DND-41 (cell line): Measurements from ENCODE around the gene ATF6.

ENCODE experiments used
- ATAC-seq: fragments of 200-7000 bp; cut with Tn5 transposase; 3 replicates; pipeline ENCODE4 v1.9.1; 2021; ENCODE audit warnings: low read depth; ENCODE audit not compliant: insufficient read depth
- DNase-seq: peaks from one replicate; pipeline ENCODE4 v3.0.0-alpha.2; 2020
- H2AFZ ChIP-seq: 2 replicates; pipeline ENCODE4 v1.6.0; 2012; ENCODE audit warnings: low read depth, low read length
- H3K27ac ChIP-seq: 2 replicates; pipeline ENCODE4 v1.5.1; 2012; ENCODE audit warnings: low read length, inconsistent platforms
- H3K27me3 ChIP-seq: fragments of 200-600 bp; sonication (generic); 2 replicates; pipeline ENCODE4 v1.6.0; 2012; ENCODE audit warnings: low read length, mild to moderate bottlenecking, inconsistent platforms; ENCODE audit not compliant: insufficient read depth, poor library complexity
- H3K36me3 ChIP-seq: 2 replicates; pipeline ENCODE4 v1.5.1; 2012; ENCODE audit warnings: low read length, inconsistent platforms; ENCODE audit not compliant: insufficient read depth
- H3K4me1 ChIP-seq: 2 replicates; pipeline ENCODE4 v1.5.1; 2012; ENCODE audit warnings: mild to moderate bottlenecking, low read length; ENCODE audit not compliant: insufficient read depth
- H3K4me2 ChIP-seq: 2 replicates; pipeline ENCODE4 v1.6.0; 2012; ENCODE audit warnings: mild to moderate bottlenecking, moderate library complexity, low read length, inconsistent platforms; ENCODE audit not compliant: insufficient read depth
- H3K4me3 ChIP-seq, 2 experiments: fragments of 200-600 bp in 1 of 2; shearing (Covaris generic) in 1 of 2; 2 replicates each; pipeline ENCODE4 v1.5.1; 2012 to 2016; ENCODE audit warnings: inconsistent platforms in 2 of 2, low read length in 2 of 2, mild to moderate bottlenecking in 2 of 2, low read depth in 1 of 2, moderate library complexity in 1 of 2
- H3K79me2 ChIP-seq: 2 replicates; pipeline ENCODE4 v1.6.0; 2012; ENCODE audit warnings: low read length, inconsistent platforms; ENCODE audit not compliant: insufficient read depth
- H3K9ac ChIP-seq: 2 replicates; pipeline ENCODE4 v1.6.0; 2012; ENCODE audit warnings: low read depth, mild to moderate bottlenecking, inconsistent platforms, low read length, moderate library complexity
- H3K9me3 ChIP-seq: 2 replicates; pipeline ENCODE4 v1.5.1; 2012; ENCODE audit warnings: low read length, moderate library complexity, mild to moderate bottlenecking, inconsistent platforms; ENCODE audit not compliant: insufficient read depth, severe bottlenecking
- H4K20me1 ChIP-seq: 2 replicates; pipeline ENCODE4 v1.6.0; 2012; ENCODE audit warnings: low read length; ENCODE audit not compliant: insufficient read depth
- EZH2 ChIP-seq: IDR thresholded peaks from 3 replicates; pipeline ENCODE4 v1.6.1; 2012; ENCODE audit warnings: borderline replicate concordance, low read depth, mild to moderate bottlenecking, moderate library complexity, low read length, inconsistent platforms; ENCODE audit not compliant: severe bottlenecking
- TF ChIP-seq, protein P1 (sequence below): IDR thresholded peaks from 2 replicates; pipeline ENCODE4 v1.5.1; 2012; ENCODE audit warnings: borderline replicate concordance, low read length, moderate library complexity, mild to moderate bottlenecking; ENCODE audit not compliant: poor library complexity, severe bottlenecking; ENCODE audit errors: extremely low read depth

The ATF6 gene

DNA sequence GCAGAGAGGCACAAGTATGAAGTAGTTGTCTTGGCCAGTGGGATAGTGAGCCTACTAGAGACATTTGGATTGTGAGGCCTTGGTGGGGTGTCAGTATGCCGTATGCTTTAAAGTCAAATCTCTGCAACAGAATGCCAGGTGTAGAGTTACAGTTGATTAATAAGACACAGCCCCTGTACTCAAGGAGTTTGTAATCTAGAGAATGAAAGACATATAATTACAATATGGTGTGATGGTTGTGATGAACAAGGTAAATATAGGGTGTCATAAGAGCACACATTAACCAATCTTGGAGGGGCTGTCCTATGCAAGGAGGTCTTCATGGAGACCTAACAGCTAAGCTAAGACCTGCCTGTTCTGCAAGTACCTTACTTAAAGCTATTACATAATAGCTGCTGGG is 113.1 kb downstream of the ATF6 start:
- H3K79me2 ChIP-seq = no peaks in the 10 kb centered on the region
- no peaks in the 10 kb centered on the region for H3K4me1 ChIP-seq
- no peak overlapping the region for H2AFZ ChIP-seq
- no peak overlapping the region for H3K9ac ChIP-seq
- ATAC-seq (no peak), DNase-seq (no peak)
- H3K4me3 ChIP-seq = no peak overlapping the region
- no peaks in the 10 kb centered on the region for H3K27me3 ChIP-seq
- TF ChIP-seq, protein P1, sequence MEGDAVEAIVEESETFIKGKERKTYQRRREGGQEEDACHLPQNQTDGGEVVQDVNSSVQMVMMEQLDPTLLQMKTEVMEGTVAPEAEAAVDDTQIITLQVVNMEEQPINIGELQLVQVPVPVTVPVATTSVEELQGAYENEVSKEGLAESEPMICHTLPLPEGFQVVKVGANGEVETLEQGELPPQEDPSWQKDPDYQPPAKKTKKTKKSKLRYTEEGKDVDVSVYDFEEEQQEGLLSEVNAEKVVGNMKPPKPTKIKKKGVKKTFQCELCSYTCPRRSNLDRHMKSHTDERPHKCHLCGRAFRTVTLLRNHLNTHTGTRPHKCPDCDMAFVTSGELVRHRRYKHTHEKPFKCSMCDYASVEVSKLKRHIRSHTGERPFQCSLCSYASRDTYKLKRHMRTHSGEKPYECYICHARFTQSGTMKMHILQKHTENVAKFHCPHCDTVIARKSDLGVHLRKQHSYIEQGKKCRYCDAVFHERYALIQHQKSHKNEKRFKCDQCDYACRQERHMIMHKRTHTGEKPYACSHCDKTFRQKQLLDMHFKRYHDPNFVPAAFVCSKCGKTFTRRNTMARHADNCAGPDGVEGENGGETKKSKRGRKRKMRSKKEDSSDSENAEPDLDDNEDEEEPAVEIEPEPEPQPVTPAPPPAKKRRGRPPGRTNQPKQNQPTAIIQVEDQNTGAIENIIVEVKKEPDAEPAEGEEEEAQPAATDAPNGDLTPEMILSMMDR = no peak
- no peak for TF ChIP-seq EZH2
- no peak overlapping the region for H3K27ac ChIP-seq
- no peaks in the 10 kb centered on the region for H3K36me3 ChIP-seq
- no peak overlapping the region for H3K4me2 ChIP-seq
- no peaks in the 10 kb centered on the region for H3K9me3 ChIP-seq
- H4K20me1 ChIP-seq = no peaks in the 10 kb centered on the region

DNA sequence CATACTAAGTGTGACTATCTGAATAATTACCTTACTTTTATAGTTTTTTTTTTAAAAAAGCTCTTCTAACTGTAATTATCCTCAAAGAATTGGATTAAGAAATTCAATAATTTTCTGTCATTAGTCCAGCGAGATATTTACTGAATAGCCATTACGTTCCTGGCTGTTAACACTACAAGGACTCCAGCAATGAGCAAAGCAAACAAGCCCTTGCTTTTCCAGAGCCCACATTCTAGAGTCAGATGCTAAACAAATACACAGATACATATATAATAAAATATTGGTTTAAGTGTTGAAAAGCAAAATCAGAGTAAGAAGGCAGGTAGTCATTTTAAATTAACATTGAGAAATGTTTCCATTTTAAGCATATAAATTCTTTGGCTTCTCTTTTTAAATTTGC is 118.4 kb downstream of the ATF6 start:
- Histone ChIP-seq H3K27ac (no peak overlapping the region), H2AFZ (no peak overlapping the region), H4K20me1 (no peaks in the 10 kb centered on the region), H3K9me3 (no peaks in the 10 kb centered on the region), H3K9ac (no peak overlapping the region), H3K27me3 (no peaks in the 10 kb centered on the region), H3K4me3 (no peak overlapping the region), H3K79me2 (no peaks in the 10 kb centered on the region), H3K4me2 (no peak overlapping the region), H3K4me1 (no peaks in the 10 kb centered on the region), H3K36me3 (peaks cover 17% of the 10 kb centered on the region; the same call in 1 of the 2 replicates)
- ATAC-seq = no peak
- no peak for DNase-seq
- no peak for TF ChIP-seq EZH2
- TF ChIP-seq, protein P1 = no peak

DNA sequence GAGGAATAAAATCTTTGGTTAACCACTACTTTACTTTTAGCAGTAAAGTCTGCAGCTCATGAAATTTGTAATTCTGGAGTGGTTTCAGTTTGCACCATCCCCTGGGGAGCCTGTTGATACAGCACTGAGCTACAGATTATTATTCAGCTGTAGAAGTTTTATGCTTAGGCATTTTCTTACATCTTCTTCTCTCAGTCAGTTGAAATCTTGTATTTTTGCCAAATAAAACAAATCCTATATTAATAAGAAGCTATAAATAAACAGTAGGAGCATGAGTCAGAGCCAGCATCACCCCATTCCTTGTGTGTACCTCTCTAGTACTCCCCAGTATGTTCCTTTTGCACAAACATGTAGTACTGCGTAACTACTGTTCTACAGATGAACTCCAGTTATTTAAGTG is 118.9 kb downstream of the ATF6 start:
- Histone ChIP-seq H3K9me3 (no peaks in the 10 kb centered on the region), H3K79me2 (no peaks in the 10 kb centered on the region), H3K4me2 (no peak overlapping the region), H3K9ac (no peak overlapping the region), H3K4me1 (no peaks in the 10 kb centered on the region), H3K36me3 (peaks cover 17% of the 10 kb centered on the region; the same call in 1 of the 2 replicates), H4K20me1 (no peaks in the 10 kb centered on the region), H2AFZ (no peak overlapping the region), H3K27ac (no peak overlapping the region), H3K4me3 (no peak overlapping the region), H3K27me3 (no peaks in the 10 kb centered on the region)
- no peak for DNase-seq
- ATAC-seq = 0 out of 3 replicates have a peak, but pooled peaks have one; percentile 53
- TF ChIP-seq, protein P1 = no peak
- no peak for TF ChIP-seq EZH2

DNA sequence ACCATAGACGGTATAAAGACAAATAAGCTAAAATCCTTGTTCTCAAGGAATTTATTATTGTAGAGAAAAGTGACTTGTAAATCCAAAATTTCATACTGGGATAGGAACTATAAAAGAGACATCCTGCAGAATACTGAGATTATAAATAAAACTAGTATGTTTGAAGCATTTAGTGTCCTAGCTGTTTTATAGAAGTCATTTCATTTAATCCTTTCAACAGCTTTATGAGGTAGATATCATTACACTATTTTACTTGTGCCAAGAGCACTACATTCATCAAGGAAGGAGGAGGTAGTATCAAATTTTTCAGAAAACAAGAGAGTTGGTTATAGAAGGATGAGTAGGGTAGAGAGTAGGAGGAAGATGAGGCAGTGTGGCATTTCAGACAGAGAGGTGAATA is 119.6 kb downstream of the ATF6 start:
- ATAC-seq (no peak), DNase-seq (no peak)
- no peak overlapping the region for H3K9ac ChIP-seq
- H4K20me1 ChIP-seq = no peaks in the 10 kb centered on the region
- H3K4me1 ChIP-seq = no peaks in the 10 kb centered on the region
- H3K36me3 ChIP-seq = peaks cover 23% of the 10 kb centered on the region
- H3K79me2 ChIP-seq = no peaks in the 10 kb centered on the region
- H2AFZ ChIP-seq = no peak overlapping the region
- TF ChIP-seq, protein P1 = no peak
- TF ChIP-seq EZH2 = no peak
- H3K27me3 ChIP-seq = no peaks in the 10 kb centered on the region
- H3K27ac ChIP-seq = no peak overlapping the region
- no peak overlapping the region for H3K4me2 ChIP-seq
- H3K9me3 ChIP-seq = no peaks in the 10 kb centered on the region
- H3K4me3 ChIP-seq = no peak overlapping the region
